ENCODE results near the gene ETAA1.
A peak's percentile ranks its signal among the peaks of the same experiment; 100 is the strongest.

Gene ETAA1

DNA sequence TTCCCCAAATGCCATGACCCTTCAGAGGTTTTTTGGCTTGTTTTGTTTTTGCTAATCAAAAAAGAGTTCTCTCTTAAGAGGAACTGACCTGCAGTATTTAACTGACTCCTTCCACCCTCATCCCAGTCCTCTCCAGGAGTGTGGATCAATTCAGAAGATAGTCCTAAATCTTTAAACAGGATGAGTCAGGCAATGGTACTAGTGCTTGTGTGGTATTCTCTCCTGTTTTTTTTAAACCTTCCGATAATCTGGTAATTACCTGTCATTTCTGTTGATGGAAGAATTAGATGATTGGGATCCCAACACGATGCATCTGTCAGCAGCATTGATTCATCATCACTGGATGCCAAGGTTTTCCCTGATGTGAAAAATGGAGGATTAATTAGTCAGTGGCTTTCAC is 41.2 kb downstream of the ETAA1 start:
- no peak for DNase-seq

DNA sequence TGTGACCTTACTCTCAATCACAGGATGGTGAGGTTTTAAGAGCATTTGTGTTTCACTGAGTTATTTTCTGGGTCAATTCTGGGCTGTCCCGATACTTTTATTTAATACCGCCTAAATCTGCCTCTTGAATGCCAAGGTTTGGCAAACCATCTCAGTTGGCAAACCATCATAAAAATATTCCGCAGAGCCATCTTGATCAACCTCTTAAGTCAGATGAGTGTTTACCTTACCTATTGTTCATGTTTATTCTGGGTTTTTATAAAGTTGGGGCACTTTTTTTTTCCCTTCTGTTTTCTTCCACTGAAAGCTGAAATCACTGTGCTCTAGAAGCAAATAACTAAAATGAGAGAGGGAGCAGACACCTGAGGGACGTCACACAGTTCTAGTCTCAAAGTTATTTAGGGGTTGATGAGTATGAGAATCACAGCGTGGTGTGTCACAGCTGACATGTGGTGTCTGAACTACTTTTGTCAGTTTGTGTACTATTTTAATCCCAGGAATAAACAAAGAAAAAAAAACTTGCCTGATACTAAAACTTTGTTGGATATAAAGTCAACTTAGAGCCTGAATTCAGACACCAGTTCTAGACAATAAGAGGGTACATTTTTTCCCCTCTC is 48.6 kb downstream of the ETAA1 start:
- no peak for DNase-seq

DNA sequence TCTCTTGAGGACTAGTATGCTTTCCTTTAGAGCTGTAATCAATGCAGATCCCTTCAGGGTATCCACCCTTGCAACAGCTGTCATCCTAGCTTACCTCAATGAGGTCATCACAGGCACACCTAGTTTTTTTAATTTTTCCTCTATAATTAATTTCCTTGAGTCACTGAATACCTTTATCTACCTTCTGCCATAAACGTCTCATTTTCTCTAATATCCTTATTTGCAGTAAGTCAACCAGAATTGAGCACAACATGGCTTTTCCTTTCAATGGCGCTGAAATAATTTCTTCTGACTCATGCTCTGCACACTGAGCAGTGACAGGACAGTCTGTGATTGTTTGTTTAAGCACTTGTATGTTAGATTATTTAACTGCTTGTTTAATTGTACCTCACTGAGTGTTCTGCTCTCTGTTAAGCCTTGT is 49.4 kb downstream of the ETAA1 start:
- DNase-seq, result no peak

DNA sequence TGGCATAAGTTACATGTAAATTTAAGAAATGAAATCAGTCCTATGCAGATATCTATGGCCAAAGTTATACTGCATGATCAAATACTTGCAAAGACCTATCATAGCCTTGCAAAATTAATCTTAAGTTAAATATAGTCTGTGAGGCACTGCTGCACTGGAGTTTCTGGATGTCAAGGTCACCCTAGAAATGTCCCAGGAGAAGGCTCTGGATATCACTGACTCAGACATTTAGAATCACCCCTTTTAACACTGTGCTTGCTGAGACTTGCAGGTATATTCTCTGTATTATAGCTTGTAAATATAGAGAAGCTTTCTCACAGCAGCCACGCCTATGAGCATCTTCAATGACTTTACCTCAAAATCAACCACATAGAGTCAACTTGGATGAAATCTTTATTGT is 51.5 kb downstream of the ETAA1 start:
- no peak for DNase-seq

DNA sequence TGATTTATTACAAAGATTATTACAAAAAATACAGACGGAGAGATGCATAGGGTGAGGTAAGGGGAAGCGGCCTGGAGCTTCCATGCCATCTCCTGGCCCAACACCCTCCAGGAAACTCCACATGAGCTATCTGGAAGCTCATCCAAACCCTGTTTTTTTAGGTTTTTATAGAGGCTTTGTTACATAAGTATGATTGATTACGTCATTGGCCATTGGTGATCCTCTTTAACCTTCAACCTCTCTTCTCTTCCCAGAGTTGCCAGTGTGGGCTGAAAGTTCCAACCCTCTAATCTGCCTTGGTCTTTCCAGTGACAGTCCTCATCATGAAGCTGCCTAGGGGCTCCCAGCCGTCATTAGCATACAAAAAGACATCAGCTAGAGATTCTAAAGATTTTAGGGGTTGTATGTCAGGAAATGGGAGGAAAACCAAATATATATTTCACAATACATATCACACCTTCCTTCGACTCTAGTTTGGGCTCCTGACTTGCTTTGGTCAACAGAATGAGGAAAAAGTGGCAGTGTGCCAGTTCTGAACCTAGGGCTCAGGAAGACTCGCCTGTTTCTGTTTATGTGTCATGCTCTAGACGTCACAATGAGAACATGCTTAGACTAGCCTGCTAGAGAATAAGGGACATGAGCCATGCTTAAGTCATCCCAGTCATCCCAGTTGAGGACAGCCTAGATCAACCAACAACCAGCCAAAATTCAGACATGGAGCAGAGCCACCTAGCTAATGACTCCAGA is 54.1 kb downstream of the ETAA1 start:
- DNase-seq, result peak; percentile 58

DNA sequence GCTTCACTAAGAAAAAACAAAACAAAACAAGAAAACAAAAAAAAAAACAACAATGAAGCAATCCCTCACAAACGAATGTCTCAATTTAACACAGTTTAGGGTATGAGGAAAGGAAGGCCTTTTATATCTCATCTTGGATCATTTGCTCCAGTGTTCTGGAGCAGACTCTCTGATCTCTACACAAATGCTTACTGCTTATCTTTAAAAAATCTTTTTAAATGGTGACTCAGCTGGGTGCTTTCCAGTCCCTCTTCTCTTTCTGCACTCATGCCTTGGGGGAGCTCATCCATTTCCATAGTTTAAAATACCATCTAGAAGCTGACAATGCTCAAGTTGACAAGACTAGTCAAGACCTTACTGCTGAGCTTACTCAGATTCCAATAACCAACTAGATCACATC is 56.2 kb downstream of the ETAA1 start:
- peak; percentile 50 for DNase-seq

DNA sequence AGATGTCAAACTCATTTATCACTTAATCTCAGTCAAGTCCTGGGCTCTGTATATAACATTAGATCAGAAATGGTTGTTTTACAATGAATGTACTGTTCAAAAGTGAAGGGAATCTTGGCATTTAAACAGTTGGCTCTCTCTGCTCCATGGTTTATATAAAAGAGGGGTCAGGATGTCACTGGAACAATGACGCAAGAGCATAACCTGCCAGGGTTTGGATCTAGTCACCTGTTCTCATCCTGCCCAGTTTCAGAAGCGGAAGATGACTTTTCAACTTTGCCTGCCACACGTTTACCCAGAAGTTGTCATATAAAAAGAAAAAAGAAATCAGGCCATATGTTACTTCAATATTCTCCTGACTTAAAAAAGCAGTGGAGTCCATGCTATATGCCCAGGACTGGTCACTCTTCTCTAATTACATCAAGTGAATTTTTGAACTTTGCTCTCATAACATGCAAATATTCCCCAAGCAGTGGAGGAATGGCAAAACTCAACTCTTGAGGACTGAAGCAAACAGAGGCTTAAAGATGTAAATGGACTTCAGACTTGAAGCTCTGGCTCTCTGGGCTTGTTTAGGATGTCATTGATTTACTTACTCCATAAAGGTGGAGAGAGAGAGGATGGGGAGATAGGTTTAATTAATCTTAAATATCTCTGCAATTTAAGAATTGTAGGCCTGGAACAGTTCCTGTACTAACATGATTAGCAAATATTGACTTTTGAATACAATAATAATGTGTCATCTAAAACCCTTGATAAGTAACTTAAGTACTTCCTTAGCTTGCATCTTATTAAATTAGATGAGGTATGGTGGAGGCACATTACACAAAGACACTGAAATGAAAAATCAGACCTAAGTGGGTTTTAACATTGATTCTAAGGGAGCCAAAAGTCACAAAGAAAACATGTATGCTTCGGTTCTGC is 58.3 kb downstream of the ETAA1 start:
- no peak for DNase-seq

DNA sequence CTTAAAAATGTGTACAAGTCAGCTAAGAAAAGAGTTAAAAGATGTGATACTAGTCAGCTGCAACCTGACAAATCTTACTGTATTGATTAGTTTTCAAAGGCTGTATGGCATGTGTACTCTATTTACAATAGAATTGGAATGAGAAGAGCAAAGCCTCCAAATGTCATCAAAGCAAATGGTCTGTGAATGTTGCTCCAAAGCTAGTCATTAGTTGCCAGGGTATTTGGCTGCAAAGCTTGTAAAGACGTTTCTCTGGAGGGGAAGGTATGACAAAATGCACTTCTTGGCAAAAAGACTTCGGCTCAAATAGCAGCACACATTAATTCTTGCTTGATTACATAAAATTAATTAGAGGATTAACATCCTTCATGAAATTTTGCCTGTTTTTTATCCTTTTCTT is 59.3 kb downstream of the ETAA1 start:
- no peak for DNase-seq

DNA sequence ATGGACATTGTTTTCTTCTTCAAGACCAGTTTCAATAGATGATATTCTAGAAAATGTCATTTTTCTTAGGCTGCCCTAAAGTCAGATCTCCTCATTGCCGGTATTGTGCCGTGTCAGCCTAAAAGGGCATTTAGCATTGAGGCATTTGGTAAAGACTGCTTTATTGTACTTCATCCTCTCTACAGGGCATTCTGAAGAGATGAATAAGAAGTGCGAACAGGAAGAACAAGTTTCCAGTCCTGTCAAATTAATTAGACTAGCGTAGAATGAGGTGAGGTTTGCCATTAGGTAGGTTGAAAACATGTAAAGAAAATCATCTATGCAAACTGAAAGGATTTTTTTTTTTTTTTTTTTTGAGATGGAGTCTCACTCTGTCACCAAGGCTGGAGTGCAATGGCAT is 60.6 kb downstream of the ETAA1 start:
- DNase-seq, result no peak

DNA sequence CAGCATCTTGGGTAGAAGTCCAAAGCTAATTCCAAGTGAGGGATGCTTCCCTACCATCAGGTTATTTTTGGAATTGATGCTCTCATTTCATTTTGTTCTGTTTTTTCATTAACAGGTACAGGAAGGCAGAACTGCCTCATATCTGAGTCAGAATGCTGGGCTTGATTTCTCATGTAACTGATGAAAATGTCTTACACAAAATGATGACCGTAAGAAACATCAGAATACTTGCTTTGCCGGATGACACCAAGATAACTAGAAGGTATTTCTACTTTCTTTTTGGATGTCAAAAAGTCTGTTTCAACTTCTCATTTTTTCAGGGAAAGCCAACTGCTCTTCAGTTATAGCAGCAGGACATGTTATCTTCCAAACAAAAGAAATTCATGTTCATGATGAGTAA is 62.6 kb downstream of the ETAA1 start:
- no peak for DNase-seq

Measured in fibroblast of upper back skin (primary cell).